Activated gamma-delta T cell (primary cell): ENCODE results near the gene TDRD6.
"Not testable (repeated sequence)": the region's sequence is repeated elsewhere in the genome, so short reads cannot be mapped to it uniquely, and the experiment has no call there.

Source experiments
- DNase-seq: peaks from one replicate; lab custom pipeline; 2025; lab: John Stamatoyannopoulos, UW
- total RNA-seq, 2 donors: gene quantifications; one replicate each; lab custom pipeline; 2026; lab: John Stamatoyannopoulos, UW

The TDRD6 gene
- total RNA-seq = 0.10 to 0.13 reads per million in 2 donors

GRCh38 chr6:46687619-46688097 is at the start of gene TDRD6:
Gene TDRD6 (plus strand): TSS chr6:46687885. CDS start chr6:46688129, 244 bp downstream.
- DNase-seq = no peak

- no peak for DNase-seq
Observed at GRCh38 chr6:46637933-46638332, 49.8 kb upstream of the TDRD6 start.

GRCh38 chr6:46638650-46639049 is 49.0 kb upstream of the TDRD6 start:
- DNase-seq = no peak

GRCh38 chr6:46642928-46643751 is 44.5 kb upstream of the TDRD6 start:
- DNase-seq = no peak

- no peak for DNase-seq
Observed at GRCh38 chr6:46645265-46645664, 42.4 kb upstream of the TDRD6 start.

- not testable (repeated sequence) for DNase-seq
Observed at GRCh38 chr6:46648108-46648507, 39.6 kb upstream of the TDRD6 start.

GRCh38 chr6:46648869-46649492 is 38.7 kb upstream of the TDRD6 start:
- DNase-seq = no peak

- no peak for DNase-seq
Observed at GRCh38 chr6:46651006-46651405, 36.7 kb upstream of the TDRD6 start.

- no peak for DNase-seq
Observed at GRCh38 chr6:46651816-46652215, 35.9 kb upstream of the TDRD6 start.

GRCh38 chr6:46652232-46652602 is 35.5 kb upstream of the TDRD6 start:
- DNase-seq = no peak

GRCh38 chr6:46652603-46653438 is 34.9 kb upstream of the TDRD6 start, which contains the start of the genes CYP39A1 and SLC25A27:
Gene CYP39A1 (minus strand): TSS chr6:46652818. CDS start chr6:46652582, 236 bp downstream.
Gene SLC25A27 (plus strand): TSS chr6:46652975. CDS start chr6:46653193, 218 bp downstream.
- peak; percentile 48 for DNase-seq

- DNase-seq = no peak
Observed at GRCh38 chr6:46653439-46654195, 34.1 kb upstream of the TDRD6 start.

GRCh38 chr6:46655803-46656202 is 31.9 kb upstream of the TDRD6 start:
- no peak for DNase-seq

GRCh38 chr6:46657642-46658041 is 30.0 kb upstream of the TDRD6 start:
- DNase-seq = no peak

- DNase-seq = no peak
Observed at GRCh38 chr6:46661483-46661882, 26.2 kb upstream of the TDRD6 start.

GRCh38 chr6:46667377-46667776 is 20.3 kb upstream of the TDRD6 start:
- no peak for DNase-seq

- DNase-seq = no peak
Observed at GRCh38 chr6:46674410-46674809, 13.3 kb upstream of the TDRD6 start.

- no peak for DNase-seq
Observed at GRCh38 chr6:46676604-46677313, 10.9 kb upstream of the TDRD6 start.

- DNase-seq = no peak
Observed at GRCh38 chr6:46677314-46677654, 10.4 kb upstream of the TDRD6 start.

- no peak for DNase-seq
Observed at GRCh38 chr6:46684771-46685170, 2.9 kb upstream of the TDRD6 start.
